Breast epithelium (tissue), 4 donors: ENCODE results near the gene GPR153. TPM values are rescaled to one million over a fixed set of nuclear protein-coding genes. Genes with fewer than 3 reads are reported as not detected.

Experiments used
- DNase-seq, 2 donors: peaks; one replicate each; pipeline ENCODE4 v3.0.0-alpha.2; 2019; ENCODE audit warnings: low spot score in 2 of 2
- H3K27ac ChIP-seq, 2 donors: fragments of 200-600 bp; sonication (generic) in 1 of 2; one replicate each; pipeline ENCODE4 v1.5.1; 2016 to 2019; ENCODE audit warnings: mild to moderate bottlenecking in 1 of 2
- H3K27me3 ChIP-seq, 2 donors: fragments of 200-600 bp; sonication (generic) in 1 of 2; one replicate each; pipeline versions ENCODE4 v1.5.1 to v1.6.0; 2017 to 2019; ENCODE audit warnings: control low read depth in 1 of 2, mild to moderate bottlenecking in 1 of 2
- H3K36me3 ChIP-seq: fragments of 200-600 bp; one replicate; pipeline ENCODE4 v1.5.1; 2019
- H3K4me1 ChIP-seq, 2 donors: fragments of 200-600 bp; sonication (generic); one replicate each; pipeline ENCODE4 v1.5.1; 2016 to 2019; ENCODE audit warnings: control low read depth in 1 of 2
- H3K4me3 ChIP-seq, 3 donors: fragments of 200-600 bp; sonication (generic); 1 replicate in 2 of 3; 2 replicates in 1 of 3; pipeline ENCODE4 v1.5.1; 2016 to 2019; ENCODE audit warnings: mild to moderate bottlenecking in 3 of 3, moderate library complexity in 2 of 3
- H3K9me3 ChIP-seq, 2 donors: fragments of 200-600 bp; sonication (generic) in 1 of 2; one replicate each; pipeline ENCODE4 v1.5.1; 2016 to 2019; ENCODE audit warnings: control low read depth in 1 of 2
- POLR2A ChIP-seq: fragments of 450-650 bp; IDR thresholded peaks from one replicate; pipeline ENCODE4 v1.6.1; 2016; ENCODE audit warnings: antibody characterized with exemption, mild to moderate bottlenecking, moderate library complexity
- POLR2AphosphoS5 ChIP-seq, 3 donors: sonication (generic); formaldehyde crosslinking; IDR thresholded peaks; one replicate each; pipeline ENCODE4 v1.6.1; 2017; ENCODE audit warnings: antibody characterized with exemption in 3 of 3
- intact Hi-C: fragments of 100-400 bp; cut with DNase I; formaldehyde crosslinking; loops from one replicate; pipeline ENCODE4 v1.15.1; 2023; ENCODE audit warnings: low total_unique reads
- total RNA-seq, 3 donors: library from RNA; depleted of rRNA; stranded (reverse); fragments of >200 nt; gene quantifications; one replicate each; pipeline ENCODE4 v1.1.0, GENCODE V29; 2016
- TF ChIP-seq, protein P1 (sequence below), 3 donors: fragments of 450-650 bp; IDR thresholded peaks; one replicate each; pipeline ENCODE4 v1.5.1; 2016 to 2017; ENCODE audit warnings: antibody characterized with exemption in 3 of 3, mild to moderate bottlenecking in 3 of 3, moderate library complexity in 3 of 3

The GPR153 gene
- total RNA-seq, 3 donors from 2014 or later, result 5.4 to 34.6 (median 6.6) TPM

- H3K27ac ChIP-seq, result no peak overlapping the region
- no peaks in the 10 kb centered on the region for H3K4me1 ChIP-seq
- no peak for DNase-seq
- no peaks in the 10 kb centered on the region for H3K27me3 ChIP-seq
- TF ChIP-seq POLR2AphosphoS5 (IDR thresholded peaks at IDR 0.05), result no peak
- TF ChIP-seq POLR2A, result no peak
- TF ChIP-seq, protein P1, sequence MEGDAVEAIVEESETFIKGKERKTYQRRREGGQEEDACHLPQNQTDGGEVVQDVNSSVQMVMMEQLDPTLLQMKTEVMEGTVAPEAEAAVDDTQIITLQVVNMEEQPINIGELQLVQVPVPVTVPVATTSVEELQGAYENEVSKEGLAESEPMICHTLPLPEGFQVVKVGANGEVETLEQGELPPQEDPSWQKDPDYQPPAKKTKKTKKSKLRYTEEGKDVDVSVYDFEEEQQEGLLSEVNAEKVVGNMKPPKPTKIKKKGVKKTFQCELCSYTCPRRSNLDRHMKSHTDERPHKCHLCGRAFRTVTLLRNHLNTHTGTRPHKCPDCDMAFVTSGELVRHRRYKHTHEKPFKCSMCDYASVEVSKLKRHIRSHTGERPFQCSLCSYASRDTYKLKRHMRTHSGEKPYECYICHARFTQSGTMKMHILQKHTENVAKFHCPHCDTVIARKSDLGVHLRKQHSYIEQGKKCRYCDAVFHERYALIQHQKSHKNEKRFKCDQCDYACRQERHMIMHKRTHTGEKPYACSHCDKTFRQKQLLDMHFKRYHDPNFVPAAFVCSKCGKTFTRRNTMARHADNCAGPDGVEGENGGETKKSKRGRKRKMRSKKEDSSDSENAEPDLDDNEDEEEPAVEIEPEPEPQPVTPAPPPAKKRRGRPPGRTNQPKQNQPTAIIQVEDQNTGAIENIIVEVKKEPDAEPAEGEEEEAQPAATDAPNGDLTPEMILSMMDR (IDR thresholded peaks at IDR 0.05), result no peak
- H3K9me3 ChIP-seq, result no peaks in the 10 kb centered on the region
- H3K36me3 ChIP-seq, result no peaks in the 10 kb centered on the region
- no peak overlapping the region for H3K4me3 ChIP-seq
- intact Hi-C loops, result no loop called here
These were observed 46.2 kb upstream of the GPR153 start for GRCh38 chr1:6307099-6307498.

DNA sequence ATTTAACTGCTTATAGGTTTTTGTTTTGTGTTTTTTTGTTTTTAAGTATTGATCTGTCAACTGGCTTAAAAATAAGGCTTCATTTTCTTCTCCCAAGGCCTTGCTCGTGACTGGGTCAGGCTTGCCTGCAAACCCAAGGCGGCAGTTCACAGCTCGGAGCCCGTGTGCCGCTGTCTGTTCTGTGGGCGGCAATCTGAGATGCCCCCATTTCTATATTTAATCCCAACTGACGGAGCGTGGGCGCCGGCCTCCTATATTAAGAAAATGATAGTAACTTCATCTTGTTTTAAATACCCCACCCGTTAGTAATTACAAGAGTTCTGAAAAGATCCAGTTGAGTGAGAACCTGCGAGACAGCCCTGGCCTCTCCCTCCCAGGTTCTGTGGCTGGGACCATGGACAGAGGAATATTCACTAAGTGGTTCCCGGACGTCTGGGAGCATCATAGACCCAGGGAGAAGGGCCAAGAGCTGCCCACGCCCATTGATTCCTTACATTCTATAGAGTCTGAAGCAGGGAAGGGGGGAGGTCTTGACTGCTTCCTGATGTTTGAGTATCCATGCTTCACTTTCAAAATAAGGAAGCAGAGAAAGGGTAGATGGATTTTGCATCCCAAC, 42.6 kb upstream of the GPR153 start:
- Histone ChIP-seq H3K4me3 (no peak overlapping the region), H3K9me3 (no peaks in the 10 kb centered on the region), H3K27me3 (no peaks in the 10 kb centered on the region), H3K4me1 (no peaks in the 10 kb centered on the region), H3K27ac (no peak overlapping the region), H3K36me3 (no peaks in the 10 kb centered on the region)
- DNase-seq, result no peak
- TF ChIP-seq POLR2AphosphoS5 (IDR thresholded peaks at IDR 0.05) (no peak), POLR2A (no peak)
- TF ChIP-seq, protein P1 (IDR thresholded peaks at IDR 0.05), result no peak
- intact Hi-C loops, result no loop called here

DNA sequence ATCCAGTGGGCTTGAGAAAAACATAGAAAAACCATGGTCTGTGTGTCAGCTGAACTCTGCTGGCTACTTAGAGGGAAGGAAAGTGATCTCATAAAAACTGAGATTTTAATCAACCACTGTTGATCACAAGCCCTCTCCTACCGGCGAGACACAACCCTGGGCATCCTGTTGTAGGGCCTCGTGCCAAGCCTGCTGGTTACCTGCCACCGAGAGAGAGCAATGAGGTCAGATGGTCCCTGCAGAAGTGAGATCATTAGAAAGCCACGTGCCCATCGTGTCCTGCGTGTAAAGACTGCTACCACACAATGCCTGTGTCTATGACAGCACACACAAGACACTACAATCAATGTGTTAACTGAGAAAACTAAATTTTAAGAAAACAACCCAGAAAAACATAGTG, 41.7 kb upstream of the GPR153 start:
- TF ChIP-seq POLR2AphosphoS5 (IDR thresholded peaks at IDR 0.05), result no peak
- no peak for TF ChIP-seq POLR2A
- TF ChIP-seq, protein P1 (IDR thresholded peaks at IDR 0.05), result no peak
- H3K4me1 ChIP-seq, result no peaks in the 10 kb centered on the region
- no peaks in the 10 kb centered on the region for H3K9me3 ChIP-seq
- intact Hi-C loops, result no loop called here
- DNase-seq, result peak in 1 of 2 donors; percentile 67
- H3K27me3 ChIP-seq, result no peaks in the 10 kb centered on the region
- no peak overlapping the region for H3K4me3 ChIP-seq
- H3K36me3 ChIP-seq, result no peaks in the 10 kb centered on the region
- H3K27ac ChIP-seq, result no peak overlapping the region

DNA sequence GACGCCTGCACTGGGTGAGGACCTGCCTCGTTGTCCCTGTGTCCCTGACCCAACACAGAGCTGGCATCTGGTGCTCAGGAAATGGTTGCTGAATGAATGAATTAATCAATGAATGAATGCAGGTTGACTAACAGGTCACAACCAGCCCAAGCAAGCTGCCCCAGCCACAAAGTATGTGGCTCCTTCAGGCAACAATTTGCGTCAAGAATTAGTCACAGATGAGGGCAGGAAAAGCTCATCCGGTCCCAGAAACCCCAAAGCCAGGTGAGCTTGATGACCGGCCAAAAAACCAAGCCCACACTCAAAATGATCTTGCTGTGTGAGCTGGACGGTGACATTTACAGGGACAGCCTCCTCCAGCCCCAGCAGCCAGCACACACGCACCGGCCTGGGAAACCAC, 40.6 kb upstream of the GPR153 start:
- Histone ChIP-seq H3K4me1 (no peaks in the 10 kb centered on the region), H3K9me3 (no peaks in the 10 kb centered on the region), H3K4me3 (no peak overlapping the region), H3K27ac (no peak overlapping the region), H3K36me3 (no peaks in the 10 kb centered on the region), H3K27me3 (no peaks in the 10 kb centered on the region)
- DNase-seq, result peak in 1 of 2 donors; percentile 60
- no peak for TF ChIP-seq POLR2A
- TF ChIP-seq POLR2AphosphoS5 (IDR thresholded peaks at IDR 0.05), result no peak
- TF ChIP-seq, protein P1 (IDR thresholded peaks at IDR 0.05), result no peak
- intact Hi-C loops, result no loop called here

- no peak for DNase-seq
- Histone ChIP-seq H3K4me1 (no peaks in the 10 kb centered on the region), H3K9me3 (no peaks in the 10 kb centered on the region), H3K36me3 (no peaks in the 10 kb centered on the region), H3K4me3 (no peak overlapping the region), H3K27ac (no peak overlapping the region), H3K27me3 (no peaks in the 10 kb centered on the region)
- TF ChIP-seq, protein P1 (IDR thresholded peaks at IDR 0.05), result no peak
- TF ChIP-seq POLR2AphosphoS5 (IDR thresholded peaks at IDR 0.05) (no peak), POLR2A (no peak)
- intact Hi-C loops, result no loop called here
These were observed 39.6 kb upstream of the GPR153 start for GRCh38 chr1:6300342-6301048.
